DOHH2 (cell line): ENCODE measurements around the gene TMEM60.

ENCODE experiments used
- CTCF ChIP-seq: fragments of 200-600 bp; sonication (generic); IDR thresholded peaks from one replicate; pipeline ENCODE4 v1.5.1; 2014; ENCODE audit warnings: antibody characterized with exemption, mild to moderate bottlenecking, low read depth, low read length; ENCODE audit not compliant: poor library complexity, severe bottlenecking
- EZH2phosphoT487 ChIP-seq: fragments of 200-600 bp; sonication (generic); IDR thresholded peaks from 2 replicates; pipeline ENCODE4 v1.6.1; 2017; ENCODE audit warnings: borderline replicate concordance, mild to moderate bottlenecking, antibody characterized with exemption, low read length, moderate library complexity, mixed read lengths

GRCh38 chr7:77819021-77819420, 20.8 kb upstream of the TMEM60 start:
- TF ChIP-seq CTCF: no peak
- TF ChIP-seq EZH2phosphoT487: no peak
